Adrenal gland (tissue), 5 donors: ENCODE measurements around the gene GANAB.
"Not testable (repeated sequence)": the region's sequence is repeated elsewhere in the genome, so short reads cannot be mapped to it uniquely, and the experiment has no call there.

Source experiments
- POLR2A ChIP-seq, 2 donors: fragments of 450-650 bp; IDR thresholded peaks; one replicate each; pipeline ENCODE4 v1.6.1; 2017; ENCODE audit warnings: antibody characterized with exemption in 2 of 2, mild to moderate bottlenecking in 2 of 2, moderate library complexity in 1 of 2
- TF ChIP-seq, protein P1 (sequence below), 6 experiments: fragments of 450-650 bp in 4 of 6; fragments of 200-600 bp in 2 of 6; sonication (generic) in 1 of 6; IDR thresholded peaks; 1 replicate in 5 of 6; 2 replicates in 1 of 6; pipeline versions ENCODE4 v1.5.1 to v1.8.0; 2016 to 2021; ENCODE audit warnings: antibody characterized with exemption in 6 of 6, mild to moderate bottlenecking in 2 of 6, moderate library complexity in 1 of 6
- donor health status: DM: no; HTN: no; CAD: no.

GRCh38 chr11:62650283-62650682 lies 3.9 kb upstream of the GANAB start:
- TF ChIP-seq POLR2A (IDR thresholded peaks at IDR 0.05): not testable (repeated sequence)
- TF ChIP-seq, protein P1, sequence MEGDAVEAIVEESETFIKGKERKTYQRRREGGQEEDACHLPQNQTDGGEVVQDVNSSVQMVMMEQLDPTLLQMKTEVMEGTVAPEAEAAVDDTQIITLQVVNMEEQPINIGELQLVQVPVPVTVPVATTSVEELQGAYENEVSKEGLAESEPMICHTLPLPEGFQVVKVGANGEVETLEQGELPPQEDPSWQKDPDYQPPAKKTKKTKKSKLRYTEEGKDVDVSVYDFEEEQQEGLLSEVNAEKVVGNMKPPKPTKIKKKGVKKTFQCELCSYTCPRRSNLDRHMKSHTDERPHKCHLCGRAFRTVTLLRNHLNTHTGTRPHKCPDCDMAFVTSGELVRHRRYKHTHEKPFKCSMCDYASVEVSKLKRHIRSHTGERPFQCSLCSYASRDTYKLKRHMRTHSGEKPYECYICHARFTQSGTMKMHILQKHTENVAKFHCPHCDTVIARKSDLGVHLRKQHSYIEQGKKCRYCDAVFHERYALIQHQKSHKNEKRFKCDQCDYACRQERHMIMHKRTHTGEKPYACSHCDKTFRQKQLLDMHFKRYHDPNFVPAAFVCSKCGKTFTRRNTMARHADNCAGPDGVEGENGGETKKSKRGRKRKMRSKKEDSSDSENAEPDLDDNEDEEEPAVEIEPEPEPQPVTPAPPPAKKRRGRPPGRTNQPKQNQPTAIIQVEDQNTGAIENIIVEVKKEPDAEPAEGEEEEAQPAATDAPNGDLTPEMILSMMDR (IDR thresholded peaks at IDR 0.05): not testable (repeated sequence)
